Head of caudate nucleus (tissue), 42 donors: ENCODE results near the gene LARP6.
"Not testable (repeated sequence)": the region's sequence is repeated elsewhere in the genome, so short reads cannot be mapped to it uniquely, and the experiment has no call there.

ENCODE experiments used
- DNase-seq, 42 donors: peaks; one replicate each; pipeline versions ENCODE4 v3.0.0 to v3.0.0-alpha.2; 2020 to 2021; ENCODE audit warnings: mixed read lengths in 7 of 42
- intact Hi-C: fragments of 100-400 bp; cut with DNase I; formaldehyde crosslinking; loops from one replicate; pipeline ENCODE4 v1.15.0; 2022

LARP6 gene

DNA sequence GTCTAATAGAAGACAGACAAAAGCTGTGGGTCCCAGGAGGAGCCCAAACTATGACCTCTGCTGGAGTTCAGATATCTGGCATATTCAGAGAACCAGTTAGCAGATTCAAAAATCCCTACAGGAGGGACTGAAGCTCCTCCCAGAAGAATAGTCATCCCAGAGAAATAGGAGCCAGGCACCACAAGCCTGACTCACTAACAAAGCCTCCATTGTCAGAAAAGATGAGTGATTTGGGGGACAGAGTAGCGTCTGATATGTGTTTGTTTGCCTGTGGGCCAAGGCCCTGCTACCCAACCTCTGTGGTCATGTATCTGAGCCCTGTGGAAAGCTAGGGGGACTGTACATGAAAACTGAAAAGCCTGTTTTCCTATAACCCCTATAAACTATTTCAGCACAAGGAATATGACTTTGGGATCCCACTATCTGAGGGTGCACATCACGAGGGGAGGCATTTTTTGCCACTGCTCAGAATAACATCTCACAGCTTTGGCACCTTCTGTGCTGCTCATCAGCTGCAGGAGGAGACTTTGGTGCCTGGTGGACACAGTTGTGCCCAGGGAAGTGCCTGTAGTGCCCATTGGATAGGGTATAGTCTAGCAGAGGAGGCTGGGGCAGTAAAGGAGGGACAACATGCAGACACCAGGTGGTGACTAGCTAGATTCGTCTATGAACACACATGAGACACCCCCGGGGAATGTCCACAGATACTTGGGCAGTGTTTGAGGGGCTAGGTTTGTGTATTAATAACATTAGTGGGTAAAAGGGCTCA is 9.7 kb upstream of the LARP6 start:
- DNase-seq: peak in 36 of 42 donors; percentile 42 to 91 (median 71)
- intact Hi-C loops: no loop called here

DNA sequence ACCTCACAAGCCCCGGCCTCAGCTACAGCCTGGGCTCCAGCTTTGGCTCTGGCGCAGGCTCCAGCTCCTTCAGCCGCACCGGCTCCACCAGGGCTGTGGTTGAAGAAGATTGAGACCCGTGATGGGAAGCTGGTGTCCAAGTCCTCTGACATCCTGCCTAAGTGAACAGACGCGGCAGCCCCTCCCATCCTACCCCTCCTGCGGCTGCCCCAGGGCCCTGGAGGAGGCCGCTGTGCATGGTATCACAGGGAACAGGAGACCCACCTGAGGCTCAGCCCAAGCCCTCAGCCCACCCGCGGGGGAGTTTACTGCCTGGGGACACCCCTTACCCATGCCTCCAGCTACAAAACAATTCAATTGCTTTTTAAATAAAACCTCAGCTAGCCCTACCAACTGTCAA is 6.0 kb upstream of the LARP6 start:
- intact Hi-C loops: no loop called here
- DNase-seq: peak in 1 of 42 donors; percentile 18

DNA sequence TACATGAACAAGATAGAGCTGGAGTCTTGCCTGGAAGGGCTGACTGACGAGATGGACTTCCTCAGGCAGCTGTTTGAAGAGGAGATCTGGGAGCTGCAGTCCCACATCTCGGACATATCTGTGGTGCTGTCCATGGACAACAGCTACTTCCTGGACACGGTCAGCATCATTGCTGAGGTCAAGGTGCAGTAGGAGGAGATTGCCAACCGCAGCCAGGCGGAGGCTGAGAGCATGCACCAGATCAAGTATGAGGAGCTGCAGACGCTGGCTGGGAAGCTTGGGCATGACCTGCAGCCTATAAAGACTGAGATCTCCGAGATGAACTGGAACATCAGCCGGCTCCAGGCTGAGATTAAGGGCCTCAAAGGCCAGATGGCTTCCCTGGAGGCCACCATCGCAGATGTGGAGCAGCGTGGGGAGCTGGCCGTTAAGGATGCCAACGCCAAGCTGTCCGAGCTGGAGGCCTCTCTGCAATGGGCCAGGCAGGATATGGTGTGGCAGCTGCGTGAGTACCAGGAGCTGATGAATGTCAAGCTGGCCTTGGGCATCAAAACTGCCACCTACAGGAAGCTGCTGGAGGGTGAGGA is 5.5 kb upstream of the LARP6 start:
- intact Hi-C loops: no loop called here
- DNase-seq: peak in 1 of 42 donors; percentile 31

DNA sequence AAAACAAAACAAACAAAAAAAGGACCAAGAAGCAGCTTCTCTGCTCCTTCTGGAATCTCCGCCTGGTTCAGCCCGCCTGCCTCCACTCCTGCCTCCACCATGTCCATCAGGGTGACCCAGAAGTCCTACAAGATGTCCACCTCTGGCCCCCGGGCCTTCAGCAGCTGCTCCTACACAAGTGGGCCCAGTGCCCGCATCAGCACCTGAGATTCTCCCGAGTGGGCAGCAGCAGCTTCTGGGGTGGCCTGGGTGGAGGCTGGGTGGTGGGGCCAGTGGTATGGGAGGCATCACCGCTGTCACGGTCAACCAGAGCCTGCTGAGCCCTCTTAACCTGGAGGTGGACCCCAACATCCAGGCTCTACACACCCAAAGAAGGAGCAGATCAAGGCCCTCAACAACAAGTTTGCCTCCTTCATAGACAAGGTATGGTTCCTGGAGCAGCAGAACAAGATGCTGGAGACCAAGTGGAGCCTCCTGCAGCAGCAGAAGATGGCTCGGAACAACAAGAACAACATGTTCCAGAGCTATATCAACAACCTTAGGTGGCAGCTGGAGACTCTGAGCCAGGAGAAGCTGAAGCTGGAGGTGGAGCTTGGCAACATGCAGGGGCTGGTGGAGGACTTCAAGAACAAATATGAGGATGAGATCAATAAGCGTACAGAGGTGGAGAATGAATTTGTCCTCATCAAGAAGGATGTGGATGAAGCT is 4.8 kb upstream of the LARP6 start:
- intact Hi-C loops: not testable (repeated sequence)
- DNase-seq: peak in 1 of 42 donors; percentile 22

DNA sequence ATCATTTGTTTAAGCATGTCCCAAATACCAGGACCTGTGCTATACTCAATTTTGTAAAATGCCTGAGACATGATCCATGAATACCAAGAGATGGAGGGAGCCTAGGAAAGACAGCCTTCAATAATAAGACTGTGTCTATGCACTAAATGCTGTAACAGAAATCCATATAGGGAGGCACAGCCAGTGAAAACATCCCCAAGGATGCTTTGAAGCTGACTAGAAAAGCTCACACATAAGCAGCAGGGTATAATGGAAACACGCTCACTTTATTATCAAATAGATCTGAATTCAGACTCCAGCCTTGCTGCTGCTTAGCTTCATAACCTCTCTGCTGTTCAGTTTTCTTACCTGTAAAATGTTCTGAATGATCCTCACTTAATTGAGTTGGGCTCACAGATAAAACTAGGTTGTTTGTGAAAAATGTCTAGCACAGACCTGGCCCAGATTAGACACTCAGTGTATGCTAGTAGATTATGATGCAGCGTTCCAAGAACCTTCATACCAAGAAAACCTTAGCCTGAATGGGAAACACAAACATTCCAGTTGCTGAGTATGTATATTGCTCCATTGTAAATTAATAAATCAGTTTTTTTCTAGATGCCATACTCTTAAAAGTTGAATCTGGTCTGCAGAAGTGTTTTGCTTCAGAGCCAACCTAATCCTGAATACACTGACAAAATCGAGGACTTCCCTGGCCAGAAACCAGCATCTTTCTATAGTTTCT is 3.8 kb upstream of the LARP6 start:
- intact Hi-C loops: no loop called here
- DNase-seq: peak in 1 of 42 donors; percentile 27

DNA sequence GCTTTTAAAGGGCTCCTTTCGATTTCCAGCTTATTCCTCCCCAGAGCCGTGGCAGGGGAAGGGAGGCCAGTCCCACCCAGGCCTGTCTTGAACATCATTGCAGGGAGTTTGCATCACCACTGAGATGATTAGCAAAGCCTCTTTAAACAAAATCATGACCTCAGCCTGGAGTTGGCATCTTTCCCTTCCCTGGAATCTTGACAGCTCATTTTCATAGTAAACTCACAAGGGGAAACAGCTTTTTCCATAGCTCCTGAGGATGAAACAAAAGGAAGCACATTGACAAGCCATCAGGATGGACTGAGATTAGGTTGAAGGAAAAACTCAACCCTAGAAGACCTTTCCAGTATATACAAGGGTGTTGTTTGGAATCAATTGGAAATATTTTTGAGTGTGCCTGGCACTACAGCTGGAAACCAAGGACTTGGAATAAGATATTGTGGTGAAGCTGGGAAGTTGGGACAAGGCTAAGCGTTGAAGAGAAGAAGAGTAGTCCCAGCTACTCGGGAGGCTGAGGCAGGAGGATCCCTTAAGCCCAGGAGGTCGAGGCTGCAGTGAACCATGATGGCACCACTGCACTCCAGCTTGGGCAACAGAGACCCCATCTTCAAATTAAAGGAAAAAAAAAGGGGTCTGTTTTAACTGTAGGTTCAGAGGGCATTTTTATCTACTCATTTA is 3.1 kb upstream of the LARP6 start:
- DNase-seq: peak in 30 of 42 donors; percentile 39 to 87 (median 65)

DNA sequence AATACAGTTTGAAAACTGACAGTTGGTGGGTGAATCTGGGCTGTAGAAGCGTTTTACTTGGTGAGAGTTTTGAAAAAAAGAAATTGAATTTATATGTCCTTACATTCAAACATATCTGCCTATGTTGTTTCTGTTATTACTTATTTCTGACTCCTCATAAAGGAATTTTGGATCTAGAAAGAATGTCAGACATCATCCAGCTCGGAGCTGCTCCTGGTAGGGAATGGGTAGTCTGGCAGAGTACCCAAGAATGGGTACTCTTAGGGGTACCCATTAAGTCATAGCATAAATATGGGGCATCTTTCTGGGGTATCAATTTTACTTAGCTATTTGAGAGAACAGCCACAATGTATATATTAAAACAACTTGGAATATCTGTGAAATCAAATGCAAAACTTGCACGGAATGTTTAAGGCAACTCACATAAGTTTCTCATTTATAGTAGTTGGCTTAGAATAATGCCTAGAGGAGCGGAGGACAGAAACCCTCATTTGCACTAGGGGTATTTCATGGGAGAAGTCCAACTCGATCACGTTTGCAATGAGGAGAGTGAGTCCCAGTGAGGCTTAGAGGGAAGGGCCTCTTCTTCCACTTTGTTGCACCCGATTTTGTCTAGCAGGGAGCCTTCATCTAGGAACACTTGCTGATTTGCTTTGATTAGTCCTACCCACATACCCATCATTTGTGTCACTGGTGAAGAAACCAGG is 2.4 kb upstream of the LARP6 start:
- intact Hi-C loops: no loop called here
- DNase-seq: peak in 2 of 42 donors; percentile 22 to 41

More for the DNA sequence above, 3.1 kb upstream of the LARP6 start:
- intact Hi-C loops: no loop called here

DNA sequence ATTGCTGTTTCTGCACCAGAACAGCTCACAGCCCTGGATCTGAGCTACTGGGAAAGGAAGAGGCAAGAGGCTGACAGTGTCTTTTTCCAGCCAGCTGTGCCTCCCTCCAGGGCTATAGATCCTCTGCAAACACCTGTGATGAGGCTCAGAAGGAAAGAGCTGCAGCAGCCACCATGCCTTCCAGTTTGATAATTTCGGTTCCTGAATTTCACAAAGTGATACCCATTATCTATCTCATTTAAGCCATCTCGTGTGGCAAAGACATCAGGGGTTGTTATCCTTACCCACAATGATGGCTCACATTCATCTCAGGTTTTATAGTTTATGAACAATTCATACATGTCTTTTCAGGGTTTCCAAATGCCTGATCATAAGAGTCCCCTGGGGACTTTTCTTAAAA is 1.8 kb upstream of the LARP6 start:
- DNase-seq: peak in 1 of 42 donors; percentile 34
- intact Hi-C loops: no loop called here

DNA sequence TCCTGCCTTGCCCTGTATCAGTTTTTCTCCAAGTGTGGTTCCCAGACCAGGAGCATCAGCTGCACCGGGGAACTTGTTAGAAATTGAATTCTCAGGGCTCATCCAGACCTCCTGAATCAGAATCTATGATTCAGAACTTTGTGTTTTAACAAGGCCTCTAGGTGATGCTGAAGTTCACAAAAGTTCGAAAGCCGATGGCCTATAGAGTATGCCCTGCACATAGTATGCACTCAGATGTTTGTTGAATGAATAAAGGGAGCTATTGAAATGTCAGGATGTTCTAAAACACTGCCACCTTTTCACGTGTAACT is 664 bp upstream of the LARP6 start:
- intact Hi-C loops: no loop called here
- DNase-seq: peak in 8 of 42 donors; percentile 26 to 68 (median 54)

DNA sequence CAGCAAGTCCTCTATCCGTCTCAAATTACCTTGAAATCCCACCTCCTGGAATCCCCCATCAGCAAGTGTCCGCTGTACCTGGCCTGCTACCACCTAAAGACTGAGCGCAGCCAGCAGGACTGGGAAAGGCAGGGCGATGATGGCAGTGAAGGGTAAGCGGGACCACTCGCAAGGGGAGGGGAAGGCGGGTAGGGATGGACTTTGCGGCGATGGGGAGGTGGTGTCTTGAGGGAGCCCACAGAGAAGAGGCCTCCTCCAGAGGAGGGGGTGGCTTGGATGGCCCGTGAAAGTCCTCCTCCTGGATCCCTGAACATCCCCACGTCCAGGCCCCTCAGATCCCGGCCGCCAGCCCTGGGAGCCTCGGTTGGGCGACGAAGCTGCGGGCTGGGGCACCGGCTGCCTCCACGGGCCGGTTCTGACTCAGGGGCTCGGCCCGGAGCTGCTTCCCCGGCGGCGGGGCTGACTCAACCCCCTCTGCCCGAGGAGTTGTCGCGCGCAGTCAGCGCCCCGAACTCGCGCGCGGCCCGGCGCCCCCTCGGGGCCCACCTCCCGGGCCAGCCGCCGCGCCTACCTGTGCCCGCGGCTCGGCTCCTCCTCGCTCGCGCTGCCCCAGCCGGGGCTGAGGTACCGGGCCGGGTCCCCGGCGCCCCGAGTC is 512 bp downstream of the LARP6 start:
- intact Hi-C loops: no loop called here

DNA sequence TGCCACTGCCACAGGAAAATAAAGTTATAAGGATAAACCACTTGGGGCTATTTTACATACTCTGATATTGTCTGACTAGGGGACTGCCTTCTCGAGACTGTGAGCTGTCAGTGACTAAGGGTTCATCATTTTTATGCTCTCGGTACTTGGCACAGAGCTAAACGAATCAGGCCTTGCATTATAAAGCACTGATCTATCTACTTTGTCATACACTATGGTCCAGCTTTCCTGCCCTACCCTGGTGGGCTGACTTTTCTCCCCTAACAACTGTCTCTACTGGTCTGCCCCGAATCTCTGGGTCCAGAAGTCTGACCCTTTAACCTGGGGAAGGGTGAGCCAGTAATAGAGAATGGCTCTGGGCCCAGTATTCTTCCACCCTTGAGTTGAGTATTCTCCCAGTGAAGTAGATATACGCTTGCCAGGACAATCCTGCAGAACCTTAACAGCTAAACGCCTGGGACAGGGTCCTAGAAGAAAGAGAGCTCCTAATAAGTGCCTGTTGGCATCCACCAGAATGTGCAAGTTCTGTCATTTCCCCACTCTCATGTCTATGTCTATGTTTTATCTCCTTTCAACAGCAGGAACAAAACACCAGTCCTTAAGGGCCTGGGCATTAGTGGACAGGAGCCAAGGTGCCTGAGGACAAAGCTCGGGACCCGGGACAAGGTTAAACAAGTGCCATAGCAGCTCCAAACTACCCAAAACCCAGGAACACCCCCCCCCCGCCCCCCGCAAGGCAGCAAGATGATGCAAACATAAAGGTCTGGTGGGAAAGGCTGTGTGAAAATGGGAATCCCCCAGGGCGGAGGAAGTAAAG is 1.2 kb downstream of the LARP6 start:
- intact Hi-C loops: no loop called here
- DNase-seq: peak in 1 of 42 donors; percentile 55

More for the DNA sequence above, 512 bp downstream of the LARP6 start:
- DNase-seq: peak in 24 of 42 donors; percentile 30 to 73 (median 50)

DNA sequence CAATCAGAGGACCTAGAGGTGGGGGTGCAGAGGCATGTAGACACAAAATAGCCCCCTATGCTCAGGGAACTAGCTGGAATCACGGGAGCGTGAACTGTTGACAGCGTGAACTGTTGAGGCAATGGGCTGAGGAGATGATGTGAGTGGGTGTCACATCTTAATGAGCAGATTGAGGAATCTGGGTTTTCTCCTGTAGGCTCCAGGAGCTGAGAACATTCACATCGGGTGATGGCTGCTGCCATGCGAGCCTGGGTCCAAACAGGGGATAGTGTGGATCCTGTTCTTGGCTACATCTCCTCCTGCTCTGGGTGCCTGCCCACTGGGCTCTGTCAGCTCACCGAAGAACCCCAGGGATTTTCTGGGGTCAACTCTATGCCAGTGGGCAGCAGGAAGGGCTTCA is 2.1 kb downstream of the LARP6 start:
- DNase-seq: peak in 17 of 42 donors; percentile 15 to 73 (median 44)
- intact Hi-C loops: no loop called here

DNA sequence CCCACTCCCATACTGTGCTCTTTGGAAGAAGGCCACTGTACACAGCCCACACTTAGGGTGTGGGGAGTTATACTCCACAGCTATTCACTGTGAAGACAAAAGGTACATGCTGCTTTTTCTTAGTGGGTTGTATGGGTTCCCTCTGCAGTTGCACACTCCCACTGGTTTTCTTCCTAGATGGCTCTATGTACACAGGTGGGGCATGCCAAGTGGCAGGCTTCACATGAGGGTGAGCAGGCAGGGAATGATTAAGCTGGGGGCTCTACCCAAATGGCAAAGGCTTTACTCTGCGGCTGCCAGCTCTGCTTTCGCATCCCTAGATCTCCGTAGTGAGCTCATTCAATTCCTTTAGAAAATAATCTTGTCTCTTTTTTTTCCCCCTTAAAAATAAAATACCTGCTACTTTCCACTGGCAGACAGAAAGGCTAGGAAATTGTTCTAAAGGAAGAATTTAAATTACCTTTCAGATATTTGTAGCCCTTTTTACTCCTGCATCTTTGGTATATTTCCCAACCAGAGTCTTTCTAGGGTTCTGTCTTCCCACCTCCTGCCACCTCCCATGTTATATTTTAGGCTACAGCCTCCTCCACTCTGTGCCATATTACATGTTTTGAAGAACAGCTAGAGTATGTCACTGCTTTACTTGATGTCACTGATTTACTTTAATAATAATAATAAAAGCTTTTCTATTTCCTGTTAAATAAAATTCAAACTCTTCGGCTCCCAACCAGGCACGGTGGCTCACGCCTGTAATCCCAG is 8.2 kb downstream of the LARP6 start:
- intact Hi-C loops: no loop called here

DNA sequence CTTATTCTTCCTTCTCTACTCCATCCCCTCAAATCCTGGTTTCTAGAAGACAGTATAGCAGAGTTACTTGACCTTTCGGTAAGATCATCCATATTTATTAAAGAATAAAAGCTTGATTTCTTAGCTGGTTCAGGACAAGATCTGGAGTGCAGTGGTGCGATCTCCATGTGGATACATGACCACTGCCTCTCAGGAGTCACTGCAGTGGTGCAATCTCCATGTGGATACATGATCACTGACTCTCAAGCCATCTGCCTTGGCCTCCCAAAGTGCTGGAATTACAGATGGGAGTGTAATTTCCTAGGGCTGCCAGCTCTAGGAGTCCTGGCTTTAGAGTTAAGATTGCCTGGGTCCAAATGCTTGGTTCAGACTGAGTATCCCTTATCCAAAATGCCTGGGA is 16.5 kb downstream of the LARP6 start:
- intact Hi-C loops: no loop called here

More for the DNA sequence above, 8.2 kb downstream of the LARP6 start:
- DNase-seq: peak in 14 of 42 donors; percentile 29 to 71 (median 48)

DNA sequence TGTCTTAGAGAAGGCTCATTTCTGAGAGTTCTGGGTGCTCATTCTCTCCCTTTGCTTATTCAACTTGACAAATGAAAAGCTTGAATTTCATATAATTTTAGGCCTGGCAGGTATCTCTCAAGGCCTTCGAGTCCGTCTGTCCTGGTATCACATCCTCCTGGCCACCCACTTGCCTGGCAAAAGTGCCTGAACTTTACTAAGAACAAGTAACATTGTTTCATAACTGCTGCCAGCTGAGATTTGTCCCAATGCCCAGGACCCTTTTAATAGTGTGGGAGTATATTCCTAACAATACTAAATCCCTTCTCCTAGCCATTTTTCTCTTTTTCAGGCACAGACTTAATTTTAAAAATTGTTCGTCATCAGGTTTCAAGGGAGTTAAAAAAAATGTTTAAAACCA is 18.1 kb downstream of the LARP6 start:
- DNase-seq: peak in 3 of 42 donors; percentile 7 to 45 (median 37)
- intact Hi-C loops: no loop called here

More for the DNA sequence above, 16.5 kb downstream of the LARP6 start:
- DNase-seq: peak in 3 of 42 donors; percentile 2 to 36 (median 25)

DNA sequence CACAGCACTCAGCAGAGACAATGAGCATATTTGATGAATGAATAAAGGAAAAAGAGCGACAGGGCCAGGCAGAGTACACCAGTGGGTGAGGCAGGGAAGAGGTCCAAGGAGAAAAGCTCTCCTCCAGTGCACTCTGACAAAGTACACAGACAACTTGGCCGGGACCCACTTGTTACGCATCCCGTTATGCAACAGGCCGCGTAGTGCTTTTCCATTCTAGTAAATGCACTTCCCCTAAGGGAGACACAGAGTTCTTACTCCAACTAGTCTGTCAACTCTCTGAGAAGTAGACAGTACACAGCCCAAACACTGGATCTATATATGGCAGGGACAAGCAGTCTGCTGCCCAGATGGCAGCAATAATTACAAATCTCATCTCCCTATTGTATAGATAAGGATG is 18.5 kb downstream of the LARP6 start:
- intact Hi-C loops: no loop called here
- DNase-seq: peak in 5 of 42 donors; percentile 9 to 77 (median 48)
